RWPE1 (cell line): Measurements from ENCODE around the gene FCN1.

Experiments
- CTCF ChIA-PET: fragments of 350-600 bp; sonication (Branson Sonifier 250); formaldehyde crosslinking; extraction: SDS; loops from one replicate; lab custom pipeline; 2021; lab: Yijun Ruan, JAX
- POLR2A ChIA-PET: fragments of 400-600 bp; formaldehyde crosslinking; extraction: SDS; loops from one replicate; lab custom pipeline; 2020; ENCODE audit warnings: antibody characterized with exemption; ENCODE audit not compliant: low non-redundant PET; lab: Yijun Ruan, JAX
- DNase-seq: peaks from one replicate; pipeline ENCODE4 v3.0.0; 2012; ENCODE audit warnings: low spot score
- H3K27ac ChIP-seq: fragments of 450-650 bp; 2 replicates; pipeline ENCODE4 v1.5.1; 2017
- TF ChIP-seq, protein P1 (sequence below): fragments of 450-650 bp; conservative IDR thresholded peaks from 2 replicates; pipeline ENCODE4 v1.5.1; 2017; ENCODE audit warnings: low read depth, mild to moderate bottlenecking

Gene FCN1

GRCh38 chr9:134939080-134939733 lies 21.5 kb upstream of the FCN1 start:
- CTCF ChIA-PET: no interaction called here
- POLR2A ChIA-PET: no interaction called here
- DNase-seq: peak; percentile 36
- TF ChIP-seq, protein P1, sequence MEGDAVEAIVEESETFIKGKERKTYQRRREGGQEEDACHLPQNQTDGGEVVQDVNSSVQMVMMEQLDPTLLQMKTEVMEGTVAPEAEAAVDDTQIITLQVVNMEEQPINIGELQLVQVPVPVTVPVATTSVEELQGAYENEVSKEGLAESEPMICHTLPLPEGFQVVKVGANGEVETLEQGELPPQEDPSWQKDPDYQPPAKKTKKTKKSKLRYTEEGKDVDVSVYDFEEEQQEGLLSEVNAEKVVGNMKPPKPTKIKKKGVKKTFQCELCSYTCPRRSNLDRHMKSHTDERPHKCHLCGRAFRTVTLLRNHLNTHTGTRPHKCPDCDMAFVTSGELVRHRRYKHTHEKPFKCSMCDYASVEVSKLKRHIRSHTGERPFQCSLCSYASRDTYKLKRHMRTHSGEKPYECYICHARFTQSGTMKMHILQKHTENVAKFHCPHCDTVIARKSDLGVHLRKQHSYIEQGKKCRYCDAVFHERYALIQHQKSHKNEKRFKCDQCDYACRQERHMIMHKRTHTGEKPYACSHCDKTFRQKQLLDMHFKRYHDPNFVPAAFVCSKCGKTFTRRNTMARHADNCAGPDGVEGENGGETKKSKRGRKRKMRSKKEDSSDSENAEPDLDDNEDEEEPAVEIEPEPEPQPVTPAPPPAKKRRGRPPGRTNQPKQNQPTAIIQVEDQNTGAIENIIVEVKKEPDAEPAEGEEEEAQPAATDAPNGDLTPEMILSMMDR: no peak
- no peak overlapping the region for H3K27ac ChIP-seq

GRCh38 chr9:134938346-134939079 lies 20.8 kb upstream of the FCN1 start:
- H3K27ac ChIP-seq: no peak overlapping the region
- TF ChIP-seq, protein P1: no peak
- no peak for DNase-seq
- CTCF ChIA-PET: interaction anchor here (0.6 to 1.1 kb wide), 2 partner anchors 14 to 126 kb away, joined by 3 read pairs; no protein-coding TSS in a partner anchor
- POLR2A ChIA-PET: interaction anchor here (0.6 kb wide), 1 partner anchor 613 kb away, joined by 4 read pairs; no protein-coding TSS in a partner anchor

- no peak for DNase-seq
- POLR2A ChIA-PET: interaction anchor here (0.6 kb wide), 2 partner anchors 65 to 612 kb away, joined by 3 to 4 read pairs; no protein-coding TSS in a partner anchor
- CTCF ChIA-PET: interaction anchor here (1.1 kb wide), 1 partner anchor 125 kb away, joined by 3 read pairs; no protein-coding TSS in a partner anchor
- TF ChIP-seq, protein P1: no peak
- no peak overlapping the region for H3K27ac ChIP-seq
Observed at GRCh38 chr9:134937566-134938345, 20.0 kb upstream of the FCN1 start.

- no peak overlapping the region for H3K27ac ChIP-seq
- TF ChIP-seq, protein P1: no peak
- DNase-seq: no peak
- POLR2A ChIA-PET: no interaction called here
- CTCF ChIA-PET: interaction anchor here (0.6 kb wide), 1 partner anchor 665 kb away, joined by 3 read pairs; no protein-coding TSS in a partner anchor
Observed at GRCh38 chr9:134937164-134937555, 19.4 kb upstream of the FCN1 start.

DNA sequence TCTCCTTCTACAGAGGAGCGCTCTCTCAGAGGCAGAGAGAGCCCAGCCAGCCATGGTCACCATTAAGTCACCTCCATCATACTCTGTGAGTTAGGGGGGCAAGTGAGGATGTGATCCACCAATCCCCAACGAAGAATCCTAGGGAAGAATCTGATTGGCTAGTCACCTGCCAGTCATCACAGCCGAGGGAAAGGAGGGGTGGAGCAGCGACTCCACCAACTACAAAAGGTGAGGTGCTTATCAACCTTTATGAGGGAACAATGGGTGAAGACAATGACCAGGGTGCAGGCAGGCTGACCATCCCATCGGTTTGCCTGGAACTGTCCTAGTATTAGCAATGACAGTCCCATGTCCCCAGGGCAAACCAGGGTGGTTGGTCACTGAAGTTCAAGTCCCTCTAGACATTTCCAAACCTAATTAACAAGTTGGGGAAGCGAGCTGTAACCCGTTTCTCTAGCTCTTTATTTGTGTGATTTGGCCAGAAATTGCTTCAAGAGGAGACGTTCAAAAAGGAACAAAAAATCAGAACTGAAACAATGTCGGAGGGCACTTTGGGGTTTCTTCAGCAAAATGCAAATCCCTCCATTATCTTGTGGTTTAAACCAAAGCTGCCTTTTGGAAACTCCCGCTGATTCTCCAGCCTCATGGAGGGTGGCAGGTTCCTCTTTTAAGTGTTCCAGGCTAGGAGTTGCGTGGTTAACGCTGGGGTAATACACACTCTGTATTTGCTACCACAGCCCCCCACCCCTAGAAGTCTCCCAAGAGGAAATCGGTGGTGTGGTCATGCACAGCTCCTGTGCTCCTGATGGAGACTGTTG lies 18.8 kb upstream of the FCN1 start:
- POLR2A ChIA-PET: no interaction called here
- peak; percentile 34 for DNase-seq
- CTCF ChIA-PET: interaction anchor here (0.6 to 0.8 kb wide), 2 partner anchors 237 to 666 kb away, joined by 3 to 4 read pairs; no protein-coding TSS in a partner anchor
- TF ChIP-seq, protein P1: no peak
- H3K27ac ChIP-seq: no peak overlapping the region
